ENCODE measurements around the gene ZNF311. TPM values are rescaled to one million over a fixed set of nuclear protein-coding genes. Genes with fewer than 3 reads are reported as not detected.

ZNF311 gene
- total and polyA plus RNA-seq, 2 of the 13 experiments (the other 11 are each of a cell fraction or from before 2014, with no cell fraction given), result not detected

DNA sequence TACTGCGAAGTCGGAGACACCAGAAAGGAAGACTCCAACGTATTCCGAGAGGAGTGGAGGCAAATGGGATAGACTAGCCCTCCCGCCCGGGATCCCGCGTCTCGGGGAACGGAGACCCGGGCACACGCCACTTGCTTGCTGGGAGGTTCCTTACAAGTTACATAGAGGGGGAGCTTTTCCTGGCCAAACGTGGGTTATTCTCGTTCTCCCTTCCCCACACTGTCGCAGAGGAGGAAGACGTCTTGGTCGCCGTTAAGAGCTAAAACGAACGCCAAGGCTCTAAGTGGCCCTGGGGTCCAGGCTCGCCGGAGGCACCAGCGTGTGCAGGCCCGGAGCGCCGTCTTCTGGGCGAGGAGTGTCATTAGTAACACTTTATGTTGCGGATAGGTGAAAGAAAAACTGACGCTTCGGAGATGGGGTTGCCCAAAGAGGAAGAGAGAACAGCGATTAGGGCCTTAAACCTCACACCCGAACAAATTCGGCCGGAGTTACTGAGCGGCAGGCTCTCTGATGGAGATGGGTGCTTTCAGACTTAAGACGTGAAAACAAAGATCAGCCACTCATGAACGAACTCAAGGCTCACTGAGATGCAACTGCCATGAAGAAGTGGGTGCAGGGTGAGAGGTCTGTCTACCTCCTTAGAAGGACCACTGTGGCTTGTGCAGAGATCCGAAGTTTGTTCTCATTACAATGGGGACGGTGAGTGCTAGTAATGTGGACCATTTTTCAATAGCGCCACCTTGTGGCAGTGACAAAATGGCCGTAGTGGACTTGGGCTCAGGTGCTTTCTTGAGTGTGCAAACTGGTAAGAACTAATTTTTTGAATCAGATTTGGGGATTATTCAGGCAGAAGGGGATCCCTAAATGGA is 11.7 kb upstream of the ZNF311 start (continued):
- peak; percentile 30; the same call in 1 of the 2 replicates for TF ChIP-seq MEIS2 (CRISPR knock-in tag; IDR thresholded peaks at IDR 0.05)
- no peak for TF ChIP-seq ZNF615 (CRISPR knock-in tag; IDR thresholded peaks at IDR 0.05; ENCODE audit: borderline replicate concordance)
- no peak for TF ChIP-seq CENPX (CRISPR knock-in tag; IDR thresholded peaks at IDR 0.05)
- no peak for TF ChIP-seq ZNF841 (CRISPR knock-in tag; IDR thresholded peaks at IDR 0.05; ENCODE audit: borderline replicate concordance)
- TF ChIP-seq, protein P1, sequence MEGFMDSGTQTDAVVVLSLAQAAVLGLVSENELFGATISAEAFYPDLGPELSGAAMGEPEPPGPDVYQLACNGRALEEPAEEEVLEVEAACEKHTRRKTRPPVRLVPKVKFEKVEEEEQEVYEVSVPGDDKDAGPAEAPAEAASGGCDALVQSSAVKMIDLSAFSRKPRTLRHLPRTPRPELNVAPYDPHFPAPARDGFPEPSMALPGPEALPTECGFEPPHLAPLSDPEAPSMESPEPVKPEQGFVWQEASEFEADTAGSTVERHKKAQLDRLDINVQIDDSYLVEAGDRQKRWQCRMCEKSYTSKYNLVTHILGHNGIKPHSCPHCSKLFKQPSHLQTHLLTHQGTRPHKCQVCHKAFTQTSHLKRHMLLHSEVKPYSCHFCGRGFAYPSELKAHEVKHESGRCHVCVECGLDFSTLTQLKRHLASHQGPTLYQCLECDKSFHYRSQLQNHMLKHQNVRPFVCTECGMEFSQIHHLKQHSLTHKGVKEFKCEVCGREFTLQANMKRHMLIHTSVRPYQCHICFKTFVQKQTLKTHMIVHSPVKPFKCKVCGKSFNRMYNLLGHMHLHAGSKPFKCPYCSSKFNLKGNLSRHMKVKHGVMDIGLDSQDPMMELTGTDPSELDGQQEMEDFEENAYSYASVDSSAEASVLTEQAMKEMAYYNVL (CRISPR knock-in tag; IDR thresholded peaks at IDR 0.05; ENCODE audit: borderline replicate concordance), result peak; percentile 73; the same call in 1 of the 2 replicates
- no peak for TF ChIP-seq ZNF496 (CRISPR knock-in tag; IDR thresholded peaks at IDR 0.05; ENCODE audit: insufficient replicate concordance)
- TF ChIP-seq, protein P2, sequence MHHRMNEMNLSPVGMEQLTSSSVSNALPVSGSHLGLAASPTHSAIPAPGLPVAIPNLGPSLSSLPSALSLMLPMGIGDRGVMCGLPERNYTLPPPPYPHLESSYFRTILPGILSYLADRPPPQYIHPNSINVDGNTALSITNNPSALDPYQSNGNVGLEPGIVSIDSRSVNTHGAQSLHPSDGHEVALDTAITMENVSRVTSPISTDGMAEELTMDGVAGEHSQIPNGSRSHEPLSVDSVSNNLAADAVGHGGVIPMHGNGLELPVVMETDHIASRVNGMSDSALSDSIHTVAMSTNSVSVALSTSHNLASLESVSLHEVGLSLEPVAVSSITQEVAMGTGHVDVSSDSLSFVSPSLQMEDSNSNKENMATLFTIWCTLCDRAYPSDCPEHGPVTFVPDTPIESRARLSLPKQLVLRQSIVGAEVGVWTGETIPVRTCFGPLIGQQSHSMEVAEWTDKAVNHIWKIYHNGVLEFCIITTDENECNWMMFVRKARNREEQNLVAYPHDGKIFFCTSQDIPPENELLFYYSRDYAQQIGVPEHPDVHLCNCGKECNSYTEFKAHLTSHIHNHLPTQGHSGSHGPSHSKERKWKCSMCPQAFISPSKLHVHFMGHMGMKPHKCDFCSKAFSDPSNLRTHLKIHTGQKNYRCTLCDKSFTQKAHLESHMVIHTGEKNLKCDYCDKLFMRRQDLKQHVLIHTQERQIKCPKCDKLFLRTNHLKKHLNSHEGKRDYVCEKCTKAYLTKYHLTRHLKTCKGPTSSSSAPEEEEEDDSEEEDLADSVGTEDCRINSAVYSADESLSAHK (CRISPR knock-in tag; IDR thresholded peaks at IDR 0.05; ENCODE audit: borderline replicate concordance), result peak; percentile 81
- TF ChIP-seq, protein P3, sequence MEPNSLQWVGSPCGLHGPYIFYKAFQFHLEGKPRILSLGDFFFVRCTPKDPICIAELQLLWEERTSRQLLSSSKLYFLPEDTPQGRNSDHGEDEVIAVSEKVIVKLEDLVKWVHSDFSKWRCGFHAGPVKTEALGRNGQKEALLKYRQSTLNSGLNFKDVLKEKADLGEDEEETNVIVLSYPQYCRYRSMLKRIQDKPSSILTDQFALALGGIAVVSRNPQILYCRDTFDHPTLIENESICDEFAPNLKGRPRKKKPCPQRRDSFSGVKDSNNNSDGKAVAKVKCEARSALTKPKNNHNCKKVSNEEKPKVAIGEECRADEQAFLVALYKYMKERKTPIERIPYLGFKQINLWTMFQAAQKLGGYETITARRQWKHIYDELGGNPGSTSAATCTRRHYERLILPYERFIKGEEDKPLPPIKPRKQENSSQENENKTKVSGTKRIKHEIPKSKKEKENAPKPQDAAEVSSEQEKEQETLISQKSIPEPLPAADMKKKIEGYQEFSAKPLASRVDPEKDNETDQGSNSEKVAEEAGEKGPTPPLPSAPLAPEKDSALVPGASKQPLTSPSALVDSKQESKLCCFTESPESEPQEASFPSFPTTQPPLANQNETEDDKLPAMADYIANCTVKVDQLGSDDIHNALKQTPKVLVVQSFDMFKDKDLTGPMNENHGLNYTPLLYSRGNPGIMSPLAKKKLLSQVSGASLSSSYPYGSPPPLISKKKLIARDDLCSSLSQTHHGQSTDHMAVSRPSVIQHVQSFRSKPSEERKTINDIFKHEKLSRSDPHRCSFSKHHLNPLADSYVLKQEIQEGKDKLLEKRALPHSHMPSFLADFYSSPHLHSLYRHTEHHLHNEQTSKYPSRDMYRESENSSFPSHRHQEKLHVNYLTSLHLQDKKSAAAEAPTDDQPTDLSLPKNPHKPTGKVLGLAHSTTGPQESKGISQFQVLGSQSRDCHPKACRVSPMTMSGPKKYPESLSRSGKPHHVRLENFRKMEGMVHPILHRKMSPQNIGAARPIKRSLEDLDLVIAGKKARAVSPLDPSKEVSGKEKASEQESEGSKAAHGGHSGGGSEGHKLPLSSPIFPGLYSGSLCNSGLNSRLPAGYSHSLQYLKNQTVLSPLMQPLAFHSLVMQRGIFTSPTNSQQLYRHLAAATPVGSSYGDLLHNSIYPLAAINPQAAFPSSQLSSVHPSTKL (CRISPR knock-in tag; IDR thresholded peaks at IDR 0.05), result peak; percentile 57
- peak; percentile 40; the same call in 1 of the 2 replicates for TF ChIP-seq SP4 (CRISPR knock-in tag; IDR thresholded peaks at IDR 0.05)
- TF ChIP-seq, protein P4, sequence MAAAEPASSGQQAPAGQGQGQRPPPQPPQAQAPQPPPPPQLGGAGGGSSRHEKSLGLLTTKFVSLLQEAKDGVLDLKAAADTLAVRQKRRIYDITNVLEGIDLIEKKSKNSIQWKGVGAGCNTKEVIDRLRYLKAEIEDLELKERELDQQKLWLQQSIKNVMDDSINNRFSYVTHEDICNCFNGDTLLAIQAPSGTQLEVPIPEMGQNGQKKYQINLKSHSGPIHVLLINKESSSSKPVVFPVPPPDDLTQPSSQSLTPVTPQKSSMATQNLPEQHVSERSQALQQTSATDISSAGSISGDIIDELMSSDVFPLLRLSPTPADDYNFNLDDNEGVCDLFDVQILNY (CRISPR knock-in tag; conservative IDR thresholded peaks at IDR 0.05), result no peak
- no peak for TF ChIP-seq ZNF543 (CRISPR knock-in tag; IDR thresholded peaks at IDR 0.05)
- TF ChIP-seq ZNF263 (CRISPR knock-in tag; IDR thresholded peaks at IDR 0.05), result 0 out of 2 replicates have a peak, but pooled peaks have one; percentile 8
- TF ChIP-seq ZNF7 (CRISPR knock-in tag; IDR thresholded peaks at IDR 0.05), result no peak
- 0 out of 2 replicates have a peak, but pooled peaks have one; percentile 19 for TF ChIP-seq SATB2 (CRISPR knock-in tag; IDR thresholded peaks at IDR 0.05)
- no peak for TF ChIP-seq CAMTA2 (CRISPR knock-in tag; IDR thresholded peaks at IDR 0.05; ENCODE audit: borderline replicate concordance)
- no peak for TF ChIP-seq AKAP8 (CRISPR knock-in tag; IDR thresholded peaks at IDR 0.05)
- peak; percentile 55 for TF ChIP-seq PCBP2 (optimal IDR thresholded peaks at IDR 0.05; ENCODE audit: low read depth, low read length, poor library complexity, severe bottlenecking)
- TF ChIP-seq, protein P5, sequence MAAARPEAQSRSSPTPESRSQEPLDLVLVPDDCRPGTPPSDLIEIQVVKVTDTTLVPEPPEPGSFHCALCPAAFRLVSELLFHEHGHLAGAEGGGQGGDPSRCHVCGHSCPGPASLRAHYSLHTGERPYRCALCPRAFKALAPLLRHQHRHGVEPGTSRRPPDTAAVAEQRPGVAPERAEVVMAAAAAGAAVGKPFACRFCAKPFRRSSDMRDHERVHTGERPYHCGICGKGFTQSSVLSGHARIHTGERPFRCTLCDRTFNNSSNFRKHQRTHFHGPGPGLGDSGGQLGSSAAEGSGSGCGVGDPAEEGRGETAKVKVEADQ (CRISPR knock-in tag; IDR thresholded peaks at IDR 0.05; ENCODE audit: borderline replicate concordance), result peak; percentile 63
